ENCODE data around the gene DTNB. TPM values are rescaled to one million over a fixed set of nuclear protein-coding genes. Genes with fewer than 3 reads are reported as not detected.

DTNB gene
- total RNA-seq, 1 donor from 2014 or later: 12.0 TPM

GRCh38 chr2:25532521-25532920, 140.9 kb downstream of the DTNB start:
- Mint-ChIP-seq H3K4me1 (ENCODE audit: unreplicated experiment) (no peaks in the 10 kb centered on the region), H3K9me3 (ENCODE audit: unreplicated experiment) (no peaks in the 10 kb centered on the region), H3K27ac (ENCODE audit: unreplicated experiment) (no peak overlapping the region), H3K36me3 (ENCODE audit: low read depth, unreplicated experiment) (peaks cover 7% of the 10 kb centered on the region), H3K4me3 (ENCODE audit: unreplicated experiment) (no peak overlapping the region), H3K27me3 (ENCODE audit: unreplicated experiment) (no peaks in the 10 kb centered on the region)
- no peak for DNase-seq (ENCODE audit: low spot score)
- TF ChIP-seq CTCF (IDR thresholded peaks at IDR 0.05; ENCODE audit: unreplicated experiment): no peak

DNA sequence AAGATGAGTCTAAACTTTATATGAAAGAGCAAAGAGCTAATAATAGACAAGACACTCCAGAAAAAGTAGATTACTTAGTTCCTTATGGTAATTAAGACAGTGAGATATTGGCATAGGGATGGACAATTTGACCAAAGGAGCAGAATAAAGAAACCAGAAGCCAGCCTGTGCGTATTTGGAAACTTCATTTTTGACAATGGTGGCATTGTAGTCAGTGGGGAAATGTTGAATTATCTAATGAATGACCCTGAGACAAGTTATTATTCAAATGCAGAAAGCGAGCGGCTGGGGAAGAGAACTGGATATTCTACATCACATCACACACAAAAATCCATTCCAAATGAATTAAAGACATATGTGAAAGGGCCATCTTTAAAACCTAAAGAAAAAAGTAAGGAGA, 144.3 kb downstream of the DTNB start:
- Mint-ChIP-seq H3K4me3 (ENCODE audit: unreplicated experiment) (no peak overlapping the region), H3K4me1 (ENCODE audit: unreplicated experiment) (no peaks in the 10 kb centered on the region), H3K27me3 (ENCODE audit: unreplicated experiment) (no peaks in the 10 kb centered on the region), H3K36me3 (ENCODE audit: low read depth, unreplicated experiment) (peaks cover under 1% of the 10 kb centered on the region), H3K9me3 (ENCODE audit: unreplicated experiment) (no peaks in the 10 kb centered on the region), H3K27ac (ENCODE audit: unreplicated experiment) (no peak overlapping the region)
- no peak for TF ChIP-seq CTCF (IDR thresholded peaks at IDR 0.05; ENCODE audit: unreplicated experiment)
- DNase-seq (ENCODE audit: low spot score): no peak

- Mint-ChIP-seq H3K9me3 (ENCODE audit: unreplicated experiment) (no peaks in the 10 kb centered on the region), H3K36me3 (ENCODE audit: low read depth, unreplicated experiment) (no peaks in the 10 kb centered on the region), H3K27ac (ENCODE audit: unreplicated experiment) (no peak overlapping the region), H3K4me1 (ENCODE audit: unreplicated experiment) (no peaks in the 10 kb centered on the region), H3K4me3 (ENCODE audit: unreplicated experiment) (no peak overlapping the region), H3K27me3 (ENCODE audit: unreplicated experiment) (no peaks in the 10 kb centered on the region)
- no peak for TF ChIP-seq CTCF (IDR thresholded peaks at IDR 0.05; ENCODE audit: unreplicated experiment)
- no peak for DNase-seq (ENCODE audit: low spot score)
Observed at GRCh38 chr2:25528173-25528572, 145.2 kb downstream of the DTNB start.

DNA sequence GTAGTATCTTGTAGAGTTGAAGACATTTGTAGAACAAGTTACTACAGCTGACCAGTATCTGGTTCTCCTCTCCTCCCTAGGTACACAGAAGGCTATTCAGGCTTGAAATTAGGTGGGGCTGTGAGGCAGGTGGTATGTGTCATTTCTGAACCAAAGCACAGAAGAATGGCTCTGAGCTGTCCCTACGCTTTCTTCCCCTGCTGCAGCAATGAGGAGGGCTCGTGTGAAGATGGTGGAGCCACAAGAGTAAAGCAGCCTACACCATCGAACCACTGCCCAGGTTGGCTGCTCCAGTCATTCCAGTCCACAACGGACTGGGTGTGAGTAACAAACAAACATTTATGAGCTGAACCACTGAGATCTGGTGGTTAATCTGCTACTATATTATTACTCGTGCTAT, 148.9 kb downstream of the DTNB start:
- Mint-ChIP-seq H3K27ac (ENCODE audit: unreplicated experiment) (no peak overlapping the region), H3K4me1 (ENCODE audit: unreplicated experiment) (peaks cover 4% of the 10 kb centered on the region), H3K27me3 (ENCODE audit: unreplicated experiment) (no peaks in the 10 kb centered on the region), H3K9me3 (ENCODE audit: unreplicated experiment) (no peaks in the 10 kb centered on the region), H3K4me3 (ENCODE audit: unreplicated experiment) (no peak overlapping the region), H3K36me3 (ENCODE audit: low read depth, unreplicated experiment) (no peaks in the 10 kb centered on the region)
- TF ChIP-seq CTCF (IDR thresholded peaks at IDR 0.05; ENCODE audit: unreplicated experiment): no peak
- no peak for DNase-seq (ENCODE audit: low spot score)

DNA sequence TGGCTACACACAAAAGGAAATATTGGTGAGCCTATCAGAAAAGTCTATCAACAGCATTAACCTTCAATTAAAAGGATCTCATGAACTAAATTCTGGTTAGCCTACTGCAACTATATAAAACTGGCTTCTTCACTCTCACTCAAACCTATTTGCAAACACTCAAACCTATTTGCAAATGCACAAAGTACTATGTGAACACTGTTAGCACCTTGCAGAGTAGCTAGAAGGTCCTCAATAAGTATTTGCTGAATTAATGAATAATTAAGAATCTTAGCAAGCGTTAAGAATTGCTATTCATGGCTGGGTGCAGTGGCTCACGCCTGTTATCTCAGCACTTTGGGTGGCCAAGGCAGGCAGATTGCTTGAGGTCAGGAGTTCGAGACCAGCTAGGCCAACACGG, 150.3 kb downstream of the DTNB start:
- DNase-seq (ENCODE audit: low spot score): no peak
- H3K36me3 Mint-ChIP-seq (ENCODE audit: low read depth, unreplicated experiment): no peaks in the 10 kb centered on the region
- H3K27ac Mint-ChIP-seq (ENCODE audit: unreplicated experiment): no peak overlapping the region
- H3K9me3 Mint-ChIP-seq (ENCODE audit: unreplicated experiment): no peaks in the 10 kb centered on the region
- no peak for TF ChIP-seq CTCF (IDR thresholded peaks at IDR 0.05; ENCODE audit: unreplicated experiment)
- H3K27me3 Mint-ChIP-seq (ENCODE audit: unreplicated experiment): peaks cover 3% of the 10 kb centered on the region
- no peak overlapping the region for H3K4me3 Mint-ChIP-seq (ENCODE audit: unreplicated experiment)
- peaks cover 4% of the 10 kb centered on the region for H3K4me1 Mint-ChIP-seq (ENCODE audit: unreplicated experiment)

Data from endothelial cell (in vitro differentiated cells).